Activated naive CD8-positive, alpha-beta T cell treated with anti-CD3 and anti-CD28 coated beads, Interleukin-2, amount 50 U/mL, for 16 hours (primary cell): ENCODE results near the gene EEF1AKMT3.

ENCODE experiments used
- DNase-seq: peaks from one replicate; pipeline ENCODE4 v3.0.0-alpha.2; 2020; ENCODE audit warnings: low read depth, low spot score

Gene EEF1AKMT3

GRCh38 chr12:57782608-57783465 lies 10.4 kb downstream of the EEF1AKMT3 start, which contains the start of gene TSFM:
TSFM (plus strand) TSS chr12:57782787; CDS start chr12:57782802, 15 bp downstream.
- peak; percentile 91 for DNase-seq

- DNase-seq = no peak
Observed at GRCh38 chr12:57783466-57783801, 11.0 kb downstream of the EEF1AKMT3 start.

- no peak for DNase-seq
Observed at GRCh38 chr12:57783861-57784260, 11.4 kb downstream of the EEF1AKMT3 start.

GRCh38 chr12:57793920-57794319 lies 21.5 kb downstream of the EEF1AKMT3 start:
- DNase-seq = no peak

- no peak for DNase-seq
Observed at GRCh38 chr12:57795354-57795753, 22.9 kb downstream of the EEF1AKMT3 start.

- no peak for DNase-seq
Observed at GRCh38 chr12:57796996-57797395, 24.6 kb downstream of the EEF1AKMT3 start.

GRCh38 chr12:57797933-57798332 lies 25.5 kb downstream of the EEF1AKMT3 start:
- DNase-seq = no peak

- DNase-seq = no peak
Observed at GRCh38 chr12:57800965-57801364, 28.6 kb downstream of the EEF1AKMT3 start.

- no peak for DNase-seq
Observed at GRCh38 chr12:57802607-57803006, 30.2 kb downstream of the EEF1AKMT3 start.

GRCh38 chr12:57803319-57803893 lies 31.0 kb downstream of the EEF1AKMT3 start:
- DNase-seq = no peak

- no peak for DNase-seq
Observed at GRCh38 chr12:57806677-57807076, 34.3 kb downstream of the EEF1AKMT3 start.

- no peak for DNase-seq
Observed at GRCh38 chr12:57807285-57807684, 34.9 kb downstream of the EEF1AKMT3 start.

GRCh38 chr12:57808351-57808750 lies 35.9 kb downstream of the EEF1AKMT3 start:
- no peak for DNase-seq

GRCh38 chr12:57809425-57809824 lies 37.0 kb downstream of the EEF1AKMT3 start:
- DNase-seq = no peak

GRCh38 chr12:57810450-57810849 lies 38.0 kb downstream of the EEF1AKMT3 start:
- DNase-seq = no peak

- DNase-seq = no peak
Observed at GRCh38 chr12:57811028-57811755, 38.8 kb downstream of the EEF1AKMT3 start.

- DNase-seq = no peak
Observed at GRCh38 chr12:57813111-57813970, 40.9 kb downstream of the EEF1AKMT3 start.

- no peak for DNase-seq
Observed at GRCh38 chr12:57813971-57814772, 41.8 kb downstream of the EEF1AKMT3 start.

- no peak for DNase-seq
Observed at GRCh38 chr12:57815177-57816000, 43.0 kb downstream of the EEF1AKMT3 start.
